Hepatocyte (in vitro differentiated cells): ENCODE data around the gene TRRAP. TPM values are rescaled to one million over a fixed set of nuclear protein-coding genes. Genes with fewer than 3 reads are reported as not detected.

Experiments
- DNase-seq: peaks from one replicate; pipeline ENCODE4 v3.0.0-alpha.2; 2016; ENCODE audit warnings: low spot score
- H2AFZ ChIP-seq: fragments of 200-600 bp; sonication (generic); 2 replicates; pipeline ENCODE4 v1.6.0; 2016; ENCODE audit warnings: antibody characterized with exemption, mild to moderate bottlenecking
- H3K27ac ChIP-seq: fragments of 200-600 bp; sonication (generic); 2 replicates; pipeline ENCODE4 v1.5.1; 2016; ENCODE audit warnings: mild to moderate bottlenecking
- H3K27me3 ChIP-seq: fragments of 200-600 bp; sonication (generic); 2 replicates; pipeline ENCODE4 v1.6.1; 2016
- H3K36me3 ChIP-seq: fragments of 200-600 bp; sonication (generic); replicated peaks from 2 replicates; pipeline ENCODE4 v1.5.1; 2016; ENCODE audit warnings: low read depth; ENCODE audit not compliant: insufficient read depth
- H3K4me1 ChIP-seq: fragments of 200-600 bp; sonication (generic); 2 replicates; pipeline ENCODE4 v1.5.1; 2016; ENCODE audit warnings: mild to moderate bottlenecking, moderate library complexity; ENCODE audit not compliant: insufficient read depth
- H3K4me2 ChIP-seq: fragments of 200-600 bp; sonication (generic); 2 replicates; pipeline ENCODE4 v1.6.0; 2016
- H3K4me3 ChIP-seq: fragments of 200-600 bp; sonication (generic); 2 replicates; pipeline ENCODE4 v1.5.1; 2016; ENCODE audit warnings: mild to moderate bottlenecking
- H3K79me2 ChIP-seq: fragments of 200-600 bp; sonication (generic); 2 replicates; pipeline ENCODE4 v1.6.0; 2017; ENCODE audit warnings: mild to moderate bottlenecking
- H3K9me2 ChIP-seq: fragments of 200-600 bp; sonication (generic); replicated peaks from 2 replicates; pipeline ENCODE4 v1.6.0; 2017; ENCODE audit warnings: mild to moderate bottlenecking; ENCODE audit not compliant: insufficient read depth
- H3K9me3 ChIP-seq: fragments of 200-600 bp; sonication (generic); 2 replicates; pipeline ENCODE4 v1.5.1; 2016; ENCODE audit warnings: low read depth, mild to moderate bottlenecking
- H4K20me1 ChIP-seq: fragments of 200-600 bp; sonication (generic); 2 replicates; pipeline ENCODE4 v1.6.0; 2016; ENCODE audit warnings: mild to moderate bottlenecking; ENCODE audit not compliant: insufficient read depth, poor library complexity, severe bottlenecking
- EZH2 ChIP-seq: fragments of 200-600 bp; sonication (generic); IDR thresholded peaks from 2 replicates; pipeline ENCODE4 v1.6.1; 2016; ENCODE audit warnings: antibody characterized with exemption, mild to moderate bottlenecking, borderline replicate concordance
- EZH2phosphoT487 ChIP-seq: fragments of 200-600 bp; sonication (generic); IDR thresholded peaks from one replicate; pipeline ENCODE4 v1.6.1; 2018; ENCODE audit warnings: antibody characterized with exemption, mild to moderate bottlenecking, low read depth, moderate library complexity; ENCODE audit not compliant: unreplicated experiment, severe bottlenecking
- WGBS: methylation state at CpG from one replicate; pipeline ENCODE4 v1.1.6; 2016; ENCODE audit warnings: low lambda C conversion rate; ENCODE audit errors: missing lambda C conversion rate; 5-methylcytosine and 5-hydroxymethylcytosine counted together
- polyA plus RNA-seq: library from polyadenylated mRNA; unstranded; fragments of >200 nt; fragmentation: Nextera tagmentation; extraction: Ambion mirVana; gene quantifications from 2 replicates; pipeline ENCODE4 v1.2.1, GENCODE V29; 2016
- total RNA-seq: library from RNA; depleted of rRNA; stranded (reverse); fragments of >200 nt; gene quantifications from 2 replicates; pipeline ENCODE4 v1.2.3, GENCODE V29; 2014
- TF ChIP-seq, protein P1 (sequence below): fragments of 200-600 bp; sonication (generic); IDR thresholded peaks from 2 replicates; pipeline ENCODE4 v1.5.1; 2016; ENCODE audit warnings: antibody characterized with exemption, mild to moderate bottlenecking; ENCODE audit not compliant: poor library complexity

Gene TRRAP
- total and polyA plus RNA-seq, 2 experiments from 2014 or later = 6.1 to 25.1 TPM

DNA sequence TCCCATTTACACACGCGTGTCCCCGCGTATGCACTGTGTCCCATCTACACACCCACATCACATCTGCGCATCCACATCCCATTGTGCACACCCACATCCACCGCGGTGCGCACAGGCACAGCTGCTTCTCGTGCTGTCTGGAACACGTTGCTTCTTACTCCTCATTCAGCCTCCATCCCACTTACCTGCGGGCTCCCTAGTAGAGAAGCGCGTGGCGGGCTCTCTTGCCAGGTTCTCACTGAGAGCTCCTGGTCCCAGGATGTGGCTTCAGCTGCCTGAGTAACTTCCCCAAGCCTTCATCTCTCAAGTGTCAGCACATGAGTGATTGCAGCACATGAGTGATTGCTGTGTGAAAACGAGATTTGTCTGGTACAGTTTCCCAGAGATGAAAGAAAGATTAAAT lies 117.8 kb downstream of the TRRAP start:
- Histone ChIP-seq H3K27me3 (no peaks in the 10 kb centered on the region), H3K9me3 (no peaks in the 10 kb centered on the region), H2AFZ (no peak overlapping the region), H3K36me3 (peaks cover 2% of the 10 kb centered on the region), H3K79me2 (no peaks in the 10 kb centered on the region), H3K4me1 (no peaks in the 10 kb centered on the region), H3K27ac (no peak overlapping the region), H4K20me1 (no peaks in the 10 kb centered on the region), H3K4me3 (no peak overlapping the region), H3K9me2 (no peaks in the 10 kb centered on the region), H3K4me2 (no peak overlapping the region)
- 98% methylated on average over 15 of the region's 15 CpGs for WGBS
- DNase-seq = no peak
- TF ChIP-seq EZH2phosphoT487 (no peak), EZH2 (no peak)
- TF ChIP-seq, protein P1, sequence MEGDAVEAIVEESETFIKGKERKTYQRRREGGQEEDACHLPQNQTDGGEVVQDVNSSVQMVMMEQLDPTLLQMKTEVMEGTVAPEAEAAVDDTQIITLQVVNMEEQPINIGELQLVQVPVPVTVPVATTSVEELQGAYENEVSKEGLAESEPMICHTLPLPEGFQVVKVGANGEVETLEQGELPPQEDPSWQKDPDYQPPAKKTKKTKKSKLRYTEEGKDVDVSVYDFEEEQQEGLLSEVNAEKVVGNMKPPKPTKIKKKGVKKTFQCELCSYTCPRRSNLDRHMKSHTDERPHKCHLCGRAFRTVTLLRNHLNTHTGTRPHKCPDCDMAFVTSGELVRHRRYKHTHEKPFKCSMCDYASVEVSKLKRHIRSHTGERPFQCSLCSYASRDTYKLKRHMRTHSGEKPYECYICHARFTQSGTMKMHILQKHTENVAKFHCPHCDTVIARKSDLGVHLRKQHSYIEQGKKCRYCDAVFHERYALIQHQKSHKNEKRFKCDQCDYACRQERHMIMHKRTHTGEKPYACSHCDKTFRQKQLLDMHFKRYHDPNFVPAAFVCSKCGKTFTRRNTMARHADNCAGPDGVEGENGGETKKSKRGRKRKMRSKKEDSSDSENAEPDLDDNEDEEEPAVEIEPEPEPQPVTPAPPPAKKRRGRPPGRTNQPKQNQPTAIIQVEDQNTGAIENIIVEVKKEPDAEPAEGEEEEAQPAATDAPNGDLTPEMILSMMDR = no peak

DNA sequence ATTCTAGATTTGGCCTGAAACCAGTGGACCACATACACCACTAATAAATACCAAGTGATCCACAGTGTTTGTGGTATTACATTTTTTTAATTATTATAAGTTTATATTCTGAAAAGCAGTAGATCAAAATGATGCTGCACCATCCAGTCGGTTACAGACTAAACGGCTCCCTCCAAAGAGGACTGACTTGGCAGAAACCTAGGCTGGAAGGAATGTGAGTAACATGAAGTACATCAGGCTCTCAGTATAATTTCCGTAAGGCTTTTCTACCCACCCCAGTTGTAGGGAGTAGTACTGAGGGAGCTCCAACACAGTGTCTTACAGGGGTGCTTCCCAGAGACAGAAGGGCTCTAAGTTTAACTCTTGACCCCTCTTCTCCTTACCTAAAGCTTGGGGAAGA lies 119.5 kb downstream of the TRRAP start:
- no peak for DNase-seq
- H4K20me1 ChIP-seq = no peaks in the 10 kb centered on the region
- no peaks in the 10 kb centered on the region for H3K79me2 ChIP-seq
- no peak overlapping the region for H2AFZ ChIP-seq
- no peaks in the 10 kb centered on the region for H3K36me3 ChIP-seq
- no peaks in the 10 kb centered on the region for H3K27me3 ChIP-seq
- TF ChIP-seq EZH2 (no peak), EZH2phosphoT487 (no peak)
- TF ChIP-seq, protein P1 = no peak
- H3K9me2 ChIP-seq = no peaks in the 10 kb centered on the region
- H3K4me1 ChIP-seq = no peaks in the 10 kb centered on the region
- H3K4me3 ChIP-seq = no peak overlapping the region
- no peaks in the 10 kb centered on the region for H3K9me3 ChIP-seq
- H3K4me2 ChIP-seq = no peak overlapping the region
- 97% methylated on average over 3 of the region's 3 CpGs for WGBS
- H3K27ac ChIP-seq = no peak overlapping the region

DNA sequence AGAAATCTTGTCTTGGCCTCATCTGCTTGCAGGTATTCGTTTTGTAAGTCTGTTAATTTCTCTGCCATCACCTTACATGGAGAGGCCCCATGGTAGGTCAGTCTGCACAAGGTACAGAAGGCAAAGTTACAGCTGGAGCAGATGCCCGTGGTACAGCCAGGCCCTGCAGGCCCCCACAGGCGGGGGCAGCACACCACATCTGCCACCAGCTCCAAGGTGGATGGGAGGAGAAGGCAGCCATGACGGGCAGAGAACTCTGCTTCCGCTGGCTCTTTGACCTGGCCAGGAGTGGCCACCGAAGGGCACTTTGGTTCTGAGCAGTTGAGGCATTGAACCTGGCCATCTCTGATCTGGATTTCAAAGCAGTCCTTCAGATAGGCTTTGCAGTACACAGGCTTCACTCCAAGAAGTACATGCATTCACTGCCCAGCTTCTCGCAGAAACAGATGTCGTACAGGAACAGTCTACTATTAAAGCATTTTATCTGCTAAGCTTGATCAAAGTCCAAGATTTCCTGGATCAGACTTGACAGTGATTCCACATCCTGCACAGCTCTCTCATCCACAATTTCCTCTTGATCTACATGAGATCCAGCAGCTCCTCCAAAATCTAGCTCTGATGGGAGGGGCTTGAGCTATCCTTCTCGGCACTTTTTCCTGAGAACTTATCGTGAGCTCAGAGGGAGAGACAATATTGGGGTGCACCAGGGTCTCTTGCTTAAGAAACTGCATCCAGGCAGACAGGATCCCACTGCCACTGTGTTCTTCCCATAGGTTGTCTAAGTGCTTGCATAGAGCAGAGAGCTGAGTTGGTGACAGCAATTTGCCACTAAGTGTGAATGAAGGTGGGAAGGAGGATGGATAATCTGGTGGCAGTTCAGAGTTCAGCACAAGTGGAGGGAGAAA lies 120.7 kb downstream of the TRRAP start:
- H4K20me1 ChIP-seq = no peaks in the 10 kb centered on the region
- 91% methylated on average over 10 of the region's 10 CpGs for WGBS
- no peak overlapping the region for H3K4me3 ChIP-seq
- no peaks in the 10 kb centered on the region for H3K36me3 ChIP-seq
- no peak overlapping the region for H3K27ac ChIP-seq
- H3K4me2 ChIP-seq = no peak overlapping the region
- no peaks in the 10 kb centered on the region for H3K27me3 ChIP-seq
- H3K4me1 ChIP-seq = no peaks in the 10 kb centered on the region
- no peak overlapping the region for H2AFZ ChIP-seq
- H3K9me3 ChIP-seq = no peaks in the 10 kb centered on the region
- no peaks in the 10 kb centered on the region for H3K9me2 ChIP-seq
- no peaks in the 10 kb centered on the region for H3K79me2 ChIP-seq
- no peak for DNase-seq
- TF ChIP-seq EZH2 (no peak), EZH2phosphoT487 (no peak)
- TF ChIP-seq, protein P1 = no peak
